HEK293 (cell line): ENCODE results near the gene NAV3.

Experiments used
- CTCF ChIP-seq: fragments of 450-650 bp; formaldehyde crosslinking; IDR thresholded peaks from 2 replicates; pipeline ENCODE4 v1.5.1; 2016; ENCODE audit warnings: missing biosample characterization, missing genetic modification characterization
- MZF1 ChIP-seq: fragments of 450-650 bp; formaldehyde crosslinking; IDR thresholded peaks from 2 replicates; pipeline ENCODE4 v1.5.1; 2017; ENCODE audit warnings: missing biosample characterization, missing genetic modification characterization, borderline replicate concordance
- PBX3 ChIP-seq: sonication (generic); formaldehyde crosslinking; IDR thresholded peaks from 2 replicates; pipeline ENCODE4 v1.8.1; 2022; ENCODE audit warnings: mild to moderate bottlenecking, moderate library complexity, missing genetic modification reagents
- REST ChIP-seq: fragments of 450-650 bp; formaldehyde crosslinking; IDR thresholded peaks from 2 replicates; pipeline ENCODE4 v1.5.1; 2016; ENCODE audit warnings: missing biosample characterization, missing genetic modification characterization
- ZBTB49 ChIP-seq: fragments of 450-650 bp; formaldehyde crosslinking; IDR thresholded peaks from 2 replicates; pipeline ENCODE4 v1.5.1; 2016; ENCODE audit warnings: missing biosample characterization, missing genetic modification characterization, low read depth
- ZFP3 ChIP-seq: fragments of 450-650 bp; formaldehyde crosslinking; IDR thresholded peaks from 2 replicates; pipeline ENCODE4 v1.5.1; 2016; ENCODE audit warnings: low read depth, missing biosample characterization, missing genetic modification characterization
- ZNF175 ChIP-seq: fragments of 450-650 bp; formaldehyde crosslinking; IDR thresholded peaks from 2 replicates; pipeline ENCODE4 v1.5.1; 2016; ENCODE audit warnings: missing biosample characterization, missing genetic modification characterization
- ZNF488 ChIP-seq: fragments of 450-650 bp; formaldehyde crosslinking; IDR thresholded peaks from 2 replicates; pipeline ENCODE4 v1.5.1; 2016; ENCODE audit warnings: missing biosample characterization, missing genetic modification characterization
- ZNF830 ChIP-seq: fragments of 450-650 bp; IDR thresholded peaks from 2 replicates; pipeline ENCODE4 v1.5.0; 2018; ENCODE audit warnings: missing biosample characterization, missing genetic modification characterization, low read depth, mild to moderate bottlenecking, moderate library complexity

- TF ChIP-seq ZNF488 (tag by site-specific recombination) (no peak), PBX3 (CRISPR knock-in tag) (no peak), ZNF830 (no peak), CTCF (tag by site-specific recombination) (no peak), MZF1 (tag by site-specific recombination) (no peak), REST (tag by site-specific recombination) (no peak), ZBTB49 (tag by site-specific recombination) (no peak), ZNF175 (tag by site-specific recombination) (no peak), ZFP3 (tag by site-specific recombination) (no peak)
Measured at GRCh38 chr12:77842430-77842829, 11.7 kb downstream of the NAV3 start.
